Measurements from ENCODE around the gene FARP1.

DNA sequence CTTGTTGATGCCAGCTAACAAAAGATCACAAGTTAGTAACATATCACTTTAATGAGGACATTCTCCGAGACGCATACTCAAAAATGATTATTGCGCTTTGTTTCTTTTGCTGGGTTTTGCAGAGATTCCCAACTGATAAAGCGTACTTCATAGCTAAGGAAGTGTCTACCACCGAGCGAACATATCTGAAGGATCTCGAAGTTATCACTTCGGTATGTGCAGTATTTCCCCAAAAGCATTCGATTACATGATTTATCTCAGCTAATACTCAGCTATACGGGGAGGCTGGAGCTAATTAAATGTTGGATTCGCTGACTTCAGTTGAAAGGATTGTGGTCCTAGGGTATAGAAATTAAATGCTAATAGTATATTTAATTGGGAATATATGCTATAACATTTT lies 267.7 kb downstream of the FARP1 start:
- TF ChIP-seq, protein P1, sequence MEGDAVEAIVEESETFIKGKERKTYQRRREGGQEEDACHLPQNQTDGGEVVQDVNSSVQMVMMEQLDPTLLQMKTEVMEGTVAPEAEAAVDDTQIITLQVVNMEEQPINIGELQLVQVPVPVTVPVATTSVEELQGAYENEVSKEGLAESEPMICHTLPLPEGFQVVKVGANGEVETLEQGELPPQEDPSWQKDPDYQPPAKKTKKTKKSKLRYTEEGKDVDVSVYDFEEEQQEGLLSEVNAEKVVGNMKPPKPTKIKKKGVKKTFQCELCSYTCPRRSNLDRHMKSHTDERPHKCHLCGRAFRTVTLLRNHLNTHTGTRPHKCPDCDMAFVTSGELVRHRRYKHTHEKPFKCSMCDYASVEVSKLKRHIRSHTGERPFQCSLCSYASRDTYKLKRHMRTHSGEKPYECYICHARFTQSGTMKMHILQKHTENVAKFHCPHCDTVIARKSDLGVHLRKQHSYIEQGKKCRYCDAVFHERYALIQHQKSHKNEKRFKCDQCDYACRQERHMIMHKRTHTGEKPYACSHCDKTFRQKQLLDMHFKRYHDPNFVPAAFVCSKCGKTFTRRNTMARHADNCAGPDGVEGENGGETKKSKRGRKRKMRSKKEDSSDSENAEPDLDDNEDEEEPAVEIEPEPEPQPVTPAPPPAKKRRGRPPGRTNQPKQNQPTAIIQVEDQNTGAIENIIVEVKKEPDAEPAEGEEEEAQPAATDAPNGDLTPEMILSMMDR (IDR thresholded peaks at IDR 0.05): no peak
- TF ChIP-seq POLR2A (IDR thresholded peaks at IDR 0.05) (no peak), POLR2AphosphoS5 (IDR thresholded peaks at IDR 0.05) (no peak)

Data from sigmoid colon (tissue), 4 donors.